ENCODE data around the gene PIP4K2B. TPM values are rescaled to one million over a fixed set of nuclear protein-coding genes. Genes with fewer than 3 reads are reported as not detected.

PIP4K2B gene
- total RNA-seq, 2 donors from 2014 or later: 74.3 to 91.6 TPM

DNA sequence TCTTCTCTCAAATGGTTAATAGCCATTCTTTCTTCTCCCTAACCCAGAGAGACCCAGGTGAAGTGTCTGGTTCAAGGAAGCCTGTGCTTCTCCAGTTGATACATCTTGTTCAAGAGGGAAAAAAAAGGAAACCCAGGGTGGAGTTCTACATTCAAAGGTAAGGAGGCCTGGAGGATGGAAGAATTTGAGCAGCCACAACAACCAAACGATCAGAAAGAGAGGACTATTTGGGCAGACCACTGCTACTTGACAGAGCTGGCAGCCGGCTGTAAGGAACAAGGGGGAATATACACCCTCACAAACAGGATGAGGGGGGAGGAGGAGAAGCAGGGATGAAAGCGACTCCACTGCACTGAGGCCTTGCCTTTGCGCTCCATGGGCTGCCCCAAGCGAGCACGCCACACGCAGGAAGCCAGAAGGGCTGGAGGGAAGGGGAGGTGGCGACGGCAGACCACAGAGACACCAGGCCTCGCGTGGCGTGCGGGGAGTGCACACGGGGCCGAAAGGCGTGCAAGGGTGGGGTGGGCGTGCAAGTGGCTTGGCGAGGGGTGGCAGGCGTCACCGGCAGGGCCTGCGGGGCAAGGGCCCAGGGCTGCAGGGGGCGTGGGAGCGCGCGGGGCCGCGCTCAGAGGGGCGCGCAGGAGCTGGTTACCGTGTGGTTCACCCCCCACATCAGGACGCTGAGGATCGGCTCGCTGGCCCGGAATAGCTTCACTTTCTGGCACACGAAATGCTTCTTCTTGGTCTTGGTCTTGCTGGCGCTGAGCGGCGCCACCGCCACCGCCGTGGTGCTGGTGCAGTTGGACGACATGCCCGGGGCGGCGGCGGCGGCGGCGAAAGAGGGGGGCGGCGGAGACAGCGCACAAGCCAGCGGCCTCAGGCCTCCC is 499 bp downstream of the PIP4K2B start:
- H3K9ac ChIP-seq (ENCODE audit: extremely low read depth, low read length, poor library complexity, severe bottlenecking): peak overlapping the region; percentile 61
- peaks cover 1% of the 10 kb centered on the region for H3K9me3 Mint-ChIP-seq
- H3K36me3 ChIP-seq (ENCODE audit: control insufficient read depth, insufficient read depth, low read length): peaks cover 52% of the 10 kb centered on the region
- no peaks in the 10 kb centered on the region for H3K27me3 Mint-ChIP-seq (ENCODE audit: insufficient read depth)
- peak; percentile 79 for DNase-seq
- peak overlapping the region; percentile 95 for H3K27ac Mint-ChIP-seq
- 0 to 1% methylated on average over 24 to 47 of the region's 53 CpGs for WGBS, 2 experiments (ENCODE audit: insufficient coverage in 1 of 2, insufficient read length in 1 of 2)
- peaks cover 31% of the 10 kb centered on the region for H3K4me1 Mint-ChIP-seq
- peak overlapping the region; percentile 97 for H3K4me3 ChIP-seq (ENCODE audit: low read length)
- peak overlapping the region; percentile 76 for H3K27ac ChIP-seq (ENCODE audit: low read depth, low read length)
- peaks cover 10% of the 10 kb centered on the region for H3K4me1 ChIP-seq (ENCODE audit: control insufficient read depth, insufficient read depth, low read length)
- H3K36me3 Mint-ChIP-seq (ENCODE audit: low read depth): peaks cover 52% of the 10 kb centered on the region
- H3K27me3 ChIP-seq (ENCODE audit: control insufficient read depth, insufficient read depth, low read length, poor library complexity, severe bottlenecking): no peaks in the 10 kb centered on the region
- no peaks in the 10 kb centered on the region for H3K9me3 ChIP-seq (ENCODE audit: control insufficient read depth, low read length)
- TF ChIP-seq, protein P1, sequence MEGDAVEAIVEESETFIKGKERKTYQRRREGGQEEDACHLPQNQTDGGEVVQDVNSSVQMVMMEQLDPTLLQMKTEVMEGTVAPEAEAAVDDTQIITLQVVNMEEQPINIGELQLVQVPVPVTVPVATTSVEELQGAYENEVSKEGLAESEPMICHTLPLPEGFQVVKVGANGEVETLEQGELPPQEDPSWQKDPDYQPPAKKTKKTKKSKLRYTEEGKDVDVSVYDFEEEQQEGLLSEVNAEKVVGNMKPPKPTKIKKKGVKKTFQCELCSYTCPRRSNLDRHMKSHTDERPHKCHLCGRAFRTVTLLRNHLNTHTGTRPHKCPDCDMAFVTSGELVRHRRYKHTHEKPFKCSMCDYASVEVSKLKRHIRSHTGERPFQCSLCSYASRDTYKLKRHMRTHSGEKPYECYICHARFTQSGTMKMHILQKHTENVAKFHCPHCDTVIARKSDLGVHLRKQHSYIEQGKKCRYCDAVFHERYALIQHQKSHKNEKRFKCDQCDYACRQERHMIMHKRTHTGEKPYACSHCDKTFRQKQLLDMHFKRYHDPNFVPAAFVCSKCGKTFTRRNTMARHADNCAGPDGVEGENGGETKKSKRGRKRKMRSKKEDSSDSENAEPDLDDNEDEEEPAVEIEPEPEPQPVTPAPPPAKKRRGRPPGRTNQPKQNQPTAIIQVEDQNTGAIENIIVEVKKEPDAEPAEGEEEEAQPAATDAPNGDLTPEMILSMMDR (conservative IDR thresholded peaks at IDR 0.05): peak; percentile 21
- peak overlapping the region; percentile 91 for H3K4me3 Mint-ChIP-seq

DNA sequence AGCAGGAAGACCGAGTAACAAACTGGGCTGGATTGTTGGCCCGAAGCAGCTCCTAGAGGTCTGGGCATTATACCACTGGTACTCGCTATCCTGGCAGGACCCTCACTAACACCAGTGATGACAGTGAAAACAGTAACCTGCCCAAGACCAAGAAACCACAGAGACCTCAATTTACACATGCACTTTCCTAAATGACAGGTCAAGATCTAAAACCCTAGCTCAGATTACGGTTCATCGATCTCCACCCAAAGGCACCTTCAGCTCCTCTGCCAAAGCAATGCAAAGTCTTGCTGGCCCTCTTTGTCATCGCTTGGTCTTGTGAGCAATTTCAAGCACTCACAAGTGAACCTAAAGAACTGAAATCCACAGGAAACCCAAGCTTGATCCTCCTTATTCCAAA is 1.5 kb downstream of the PIP4K2B start:
- Histone ChIP-seq H3K36me3 (ENCODE audit: control insufficient read depth, insufficient read depth, low read length) (peaks cover 50% of the 10 kb centered on the region), H3K27ac (ENCODE audit: low read depth, low read length) (no peak overlapping the region), H3K4me3 (ENCODE audit: low read length) (peak overlapping the region; percentile 97), H3K9ac (ENCODE audit: extremely low read depth, low read length, poor library complexity, severe bottlenecking) (no peak overlapping the region), H3K27me3 (ENCODE audit: control insufficient read depth, insufficient read depth, low read length, poor library complexity, severe bottlenecking) (no peaks in the 10 kb centered on the region), H3K9me3 (ENCODE audit: control insufficient read depth, low read length) (no peaks in the 10 kb centered on the region), H3K4me1 (ENCODE audit: control insufficient read depth, insufficient read depth, low read length) (peaks cover 10% of the 10 kb centered on the region)
- peaks cover 35% of the 10 kb centered on the region for H3K4me1 Mint-ChIP-seq
- H3K4me3 Mint-ChIP-seq: peak overlapping the region; percentile 91
- TF ChIP-seq, protein P1 (conservative IDR thresholded peaks at IDR 0.05): no peak
- no peaks in the 10 kb centered on the region for H3K27me3 Mint-ChIP-seq (ENCODE audit: insufficient read depth)
- peaks cover 47% of the 10 kb centered on the region for H3K36me3 Mint-ChIP-seq (ENCODE audit: low read depth)
- H3K9me3 Mint-ChIP-seq: no peaks in the 10 kb centered on the region
- no peak overlapping the region for H3K27ac Mint-ChIP-seq
- no peak for DNase-seq
- 84 to 86% methylated on average over 5 to 6 of the region's 6 CpGs for WGBS, 2 experiments (ENCODE audit: insufficient coverage in 1 of 2, insufficient read length in 1 of 2)

DNA sequence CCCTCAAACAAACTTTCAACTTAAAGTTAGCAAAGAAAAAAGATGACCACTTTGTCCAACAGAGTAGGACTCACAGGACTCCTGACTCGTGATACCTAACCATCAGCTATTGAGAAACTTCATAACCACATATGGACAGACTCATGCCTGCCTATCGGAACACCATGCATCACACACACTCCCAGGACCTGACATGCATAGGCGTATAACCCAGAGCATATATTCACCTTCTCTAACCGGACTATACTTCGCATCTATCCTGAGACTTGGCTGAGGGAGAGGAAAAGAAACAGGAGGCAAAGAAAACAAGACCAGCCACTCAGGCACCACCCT is 2.2 kb downstream of the PIP4K2B start:
- H3K27me3 ChIP-seq (ENCODE audit: control insufficient read depth, insufficient read depth, low read length, poor library complexity, severe bottlenecking): no peaks in the 10 kb centered on the region
- H3K4me1 ChIP-seq (ENCODE audit: control insufficient read depth, insufficient read depth, low read length): peaks cover 10% of the 10 kb centered on the region
- H3K9me3 Mint-ChIP-seq: no peaks in the 10 kb centered on the region
- peaks cover 42% of the 10 kb centered on the region for H3K4me1 Mint-ChIP-seq
- no peak for DNase-seq
- H3K9me3 ChIP-seq (ENCODE audit: control insufficient read depth, low read length): no peaks in the 10 kb centered on the region
- WGBS, 2 experiments (ENCODE audit: insufficient coverage in 1 of 2, insufficient read length in 1 of 2): 80 to 93% methylated on average over 2 to 5 of the region's 5 CpGs
- peak overlapping the region; percentile 91 for H3K4me3 Mint-ChIP-seq
- peaks cover 46% of the 10 kb centered on the region for H3K36me3 Mint-ChIP-seq (ENCODE audit: low read depth)
- TF ChIP-seq, protein P1 (conservative IDR thresholded peaks at IDR 0.05): no peak
- H3K9ac ChIP-seq (ENCODE audit: extremely low read depth, low read length, poor library complexity, severe bottlenecking): no peak overlapping the region
- H3K27me3 Mint-ChIP-seq (ENCODE audit: insufficient read depth): no peaks in the 10 kb centered on the region
- no peak overlapping the region for H3K27ac ChIP-seq (ENCODE audit: low read depth, low read length)
- peak overlapping the region; percentile 97 for H3K4me3 ChIP-seq (ENCODE audit: low read length)
- peaks cover 46% of the 10 kb centered on the region for H3K36me3 ChIP-seq (ENCODE audit: control insufficient read depth, insufficient read depth, low read length)
- H3K27ac Mint-ChIP-seq: peak overlapping the region; percentile 56
